AG09309 (cell line): ENCODE results near the gene GPT2.

Source experiments
- DNase-seq: peaks from one replicate; pipeline ENCODE4 v3.0.0-alpha.2; 2010; ENCODE audit warnings: low read depth
- H3K4me3 ChIP-seq: 2 replicates; pipeline ENCODE4 v1.5.1; 2011; ENCODE audit warnings: mild to moderate bottlenecking, low read depth, low read length, moderate library complexity; ENCODE audit not compliant: control insufficient read depth
- TF ChIP-seq, protein P1 (sequence below): IDR thresholded peaks from 2 replicates; pipeline ENCODE4 v1.5.1; 2011; ENCODE audit warnings: mild to moderate bottlenecking, low read depth, low read length, inconsistent platforms; ENCODE audit not compliant: insufficient read depth, control insufficient read depth; ENCODE audit errors: missing control alignments

Gene GPT2

DNA sequence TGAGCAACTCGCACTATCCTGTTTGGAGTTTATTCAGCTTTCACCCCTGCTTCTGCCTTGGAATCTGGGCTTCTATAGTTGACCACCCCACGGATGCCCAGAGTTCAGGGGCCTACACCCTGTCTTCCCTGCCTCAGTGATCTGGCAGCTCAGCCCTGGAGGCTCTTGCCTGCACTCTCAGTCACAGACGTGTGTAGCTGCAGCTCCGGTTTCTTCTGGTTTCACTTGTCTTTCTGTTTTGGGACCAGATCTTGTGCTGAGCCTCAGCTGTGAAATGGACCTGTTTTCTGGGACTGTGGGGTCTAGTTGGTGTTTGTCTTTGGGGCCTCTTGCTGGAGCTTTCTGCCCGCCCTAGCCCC is 5.8 kb downstream of the GPT2 start:
- TF ChIP-seq, protein P1, sequence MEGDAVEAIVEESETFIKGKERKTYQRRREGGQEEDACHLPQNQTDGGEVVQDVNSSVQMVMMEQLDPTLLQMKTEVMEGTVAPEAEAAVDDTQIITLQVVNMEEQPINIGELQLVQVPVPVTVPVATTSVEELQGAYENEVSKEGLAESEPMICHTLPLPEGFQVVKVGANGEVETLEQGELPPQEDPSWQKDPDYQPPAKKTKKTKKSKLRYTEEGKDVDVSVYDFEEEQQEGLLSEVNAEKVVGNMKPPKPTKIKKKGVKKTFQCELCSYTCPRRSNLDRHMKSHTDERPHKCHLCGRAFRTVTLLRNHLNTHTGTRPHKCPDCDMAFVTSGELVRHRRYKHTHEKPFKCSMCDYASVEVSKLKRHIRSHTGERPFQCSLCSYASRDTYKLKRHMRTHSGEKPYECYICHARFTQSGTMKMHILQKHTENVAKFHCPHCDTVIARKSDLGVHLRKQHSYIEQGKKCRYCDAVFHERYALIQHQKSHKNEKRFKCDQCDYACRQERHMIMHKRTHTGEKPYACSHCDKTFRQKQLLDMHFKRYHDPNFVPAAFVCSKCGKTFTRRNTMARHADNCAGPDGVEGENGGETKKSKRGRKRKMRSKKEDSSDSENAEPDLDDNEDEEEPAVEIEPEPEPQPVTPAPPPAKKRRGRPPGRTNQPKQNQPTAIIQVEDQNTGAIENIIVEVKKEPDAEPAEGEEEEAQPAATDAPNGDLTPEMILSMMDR, result no peak
- H3K4me3 ChIP-seq, result no peak overlapping the region
- DNase-seq, result no peak

- TF ChIP-seq, protein P1, result no peak
- no peak for DNase-seq
- H3K4me3 ChIP-seq, result no peak overlapping the region
Measured at GRCh38 chr16:46891910-46892309, 7.7 kb downstream of the GPT2 start.

- TF ChIP-seq, protein P1, result no peak
- no peak overlapping the region for H3K4me3 ChIP-seq
- no peak for DNase-seq
Measured at GRCh38 chr16:46894036-46894672, 10.0 kb downstream of the GPT2 start.

GRCh38 chr16:46895399-46896313 is 11.5 kb downstream of the GPT2 start:
- TF ChIP-seq, protein P1, result no peak
- no peak for DNase-seq
- no peak overlapping the region for H3K4me3 ChIP-seq

- TF ChIP-seq, protein P1, result no peak
- H3K4me3 ChIP-seq, result no peak overlapping the region
- no peak for DNase-seq
Measured at GRCh38 chr16:46896314-46896968, 12.3 kb downstream of the GPT2 start.

DNA sequence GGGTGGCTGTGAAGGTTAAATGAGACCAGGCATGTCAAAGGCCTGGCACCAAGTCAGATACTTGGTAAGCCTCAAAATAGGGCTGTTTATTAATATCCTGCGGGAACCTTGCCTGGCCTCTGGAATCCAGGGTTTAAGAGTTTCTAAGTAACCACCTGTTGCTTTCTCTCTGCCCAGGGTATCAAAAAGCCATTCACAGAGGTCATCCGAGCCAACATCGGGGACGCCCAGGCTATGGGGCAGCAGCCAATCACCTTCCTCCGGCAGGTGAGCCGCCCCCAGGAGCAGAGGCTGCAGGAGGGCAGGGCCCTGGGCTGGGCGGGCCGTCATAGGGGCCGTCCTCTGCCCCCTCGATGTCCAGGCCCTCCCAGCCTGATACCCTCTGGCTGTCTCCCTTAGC is 13.3 kb downstream of the GPT2 start:
- TF ChIP-seq, protein P1, result no peak
- no peak overlapping the region for H3K4me3 ChIP-seq
- DNase-seq, result no peak
